ENCODE results near the gene FKBP3. TPM values are rescaled to one million over a fixed set of nuclear protein-coding genes. Genes with fewer than 3 reads are reported as not detected.
"Not testable (repeated sequence)": the region's sequence is repeated elsewhere in the genome, so short reads cannot be mapped to it uniquely, and the experiment has no call there.

Gene FKBP3
- total RNA-seq, 1 donor from 2014 or later: 14.0 TPM

- Histone ChIP-seq H3K4me3 (ENCODE audit: low read depth, low read length) (no peak overlapping the region), H3K36me3 (ENCODE audit: control insufficient read depth, insufficient read depth, low read length) (no peaks in the 10 kb centered on the region), H3K27me3 (ENCODE audit: control insufficient read depth, insufficient read depth, low read length) (no peaks in the 10 kb centered on the region)
- FAIRE-seq: no peak
- no peak for DNase-seq (ENCODE audit: low read depth)
- no peak for TF ChIP-seq CTCF (IDR thresholded peaks at IDR 0.05; ENCODE audit: insufficient read depth, low read length, severe bottlenecking)
Observed at GRCh38 chr14:45156067-45156466, 21.8 kb upstream of the FKBP3 start.

- no peak for TF ChIP-seq CTCF (IDR thresholded peaks at IDR 0.05; ENCODE audit: insufficient read depth, low read length, severe bottlenecking)
- no peaks in the 10 kb centered on the region for H3K27me3 ChIP-seq (ENCODE audit: control insufficient read depth, insufficient read depth, low read length)
- FAIRE-seq: no peak
- no peaks in the 10 kb centered on the region for H3K36me3 ChIP-seq (ENCODE audit: control insufficient read depth, insufficient read depth, low read length)
- no peak for DNase-seq (ENCODE audit: low read depth)
- no peak overlapping the region for H3K4me3 ChIP-seq (ENCODE audit: low read depth, low read length)
Observed at GRCh38 chr14:45150386-45150890, 16.2 kb upstream of the FKBP3 start.

- TF ChIP-seq CTCF (IDR thresholded peaks at IDR 0.05; ENCODE audit: insufficient read depth, low read length, severe bottlenecking): no peak
- FAIRE-seq (no peak), DNase-seq (ENCODE audit: low read depth) (no peak)
- no peaks in the 10 kb centered on the region for H3K27me3 ChIP-seq (ENCODE audit: control insufficient read depth, insufficient read depth, low read length)
- no peak overlapping the region for H3K4me3 ChIP-seq (ENCODE audit: low read depth, low read length)
- no peaks in the 10 kb centered on the region for H3K36me3 ChIP-seq (ENCODE audit: control insufficient read depth, insufficient read depth, low read length)
Observed at GRCh38 chr14:45149602-45150001, 15.3 kb upstream of the FKBP3 start.

- H3K4me3 ChIP-seq (ENCODE audit: low read depth, low read length): no peak overlapping the region
- TF ChIP-seq CTCF (IDR thresholded peaks at IDR 0.05; ENCODE audit: insufficient read depth, low read length, severe bottlenecking): no peak
- no peaks in the 10 kb centered on the region for H3K36me3 ChIP-seq (ENCODE audit: control insufficient read depth, insufficient read depth, low read length)
- peak; percentile 40 for FAIRE-seq
- H3K27me3 ChIP-seq (ENCODE audit: control insufficient read depth, insufficient read depth, low read length): no peaks in the 10 kb centered on the region
- DNase-seq (ENCODE audit: low read depth): no peak
Observed at GRCh38 chr14:45145214-45145613, 10.9 kb upstream of the FKBP3 start.

GRCh38 chr14:45144658-45145057 is 10.4 kb upstream of the FKBP3 start:
- DNase-seq (ENCODE audit: low read depth): no peak
- Histone ChIP-seq H3K27me3 (ENCODE audit: control insufficient read depth, insufficient read depth, low read length) (no peaks in the 10 kb centered on the region), H3K36me3 (ENCODE audit: control insufficient read depth, insufficient read depth, low read length) (no peaks in the 10 kb centered on the region), H3K4me3 (ENCODE audit: low read depth, low read length) (no peak overlapping the region)
- TF ChIP-seq CTCF (IDR thresholded peaks at IDR 0.05; ENCODE audit: insufficient read depth, low read length, severe bottlenecking): no peak
- no peak for FAIRE-seq

GRCh38 chr14:45142083-45142482 is 7.8 kb upstream of the FKBP3 start:
- H3K4me3 ChIP-seq (ENCODE audit: low read depth, low read length); H3K27me3 ChIP-seq (ENCODE audit: control insufficient read depth, insufficient read depth, low read length); FAIRE-seq; DNase-seq (ENCODE audit: low read depth); H3K36me3 ChIP-seq (ENCODE audit: control insufficient read depth, insufficient read depth, low read length): not testable (repeated sequence)

Data from bronchial epithelial cell (primary cell).